Natural killer cell (primary cell): Measurements from ENCODE around the gene C16orf90. TPM values are rescaled to one million over a fixed set of nuclear protein-coding genes. Genes with fewer than 3 reads are reported as not detected.

ENCODE experiments used
- ATAC-seq, 3 donors: fragments of 150-1000 bp in 2 of 3; fragments of 200-7000 bp in 1 of 3; cut with Tn5 transposase; 1 replicate in 1 of 3; 2 replicates in 2 of 3; pipeline ENCODE4 v1.10.0; 2021; ENCODE audit warnings: mild to moderate bottlenecking in 2 of 3, moderate library complexity in 2 of 3
- DNase-seq, 2 donors: peaks; one replicate each; pipeline versions ENCODE4 v3.0.0 to v3.0.0-alpha.2; 2013 to 2021; ENCODE audit warnings: mixed read lengths in 1 of 2
- H3K27ac ChIP-seq: one replicate; pipeline ENCODE4 v1.5.1; 2013; ENCODE audit warnings: mild to moderate bottlenecking, low read length
- H3K27me3 ChIP-seq: one replicate; pipeline ENCODE4 v1.6.1; 2013; ENCODE audit warnings: low read length; ENCODE audit not compliant: control insufficient read depth, insufficient read depth
- H3K36me3 ChIP-seq: one replicate; pipeline ENCODE4 v1.6.1; 2013; ENCODE audit warnings: low read length; ENCODE audit not compliant: control insufficient read depth, insufficient read depth
- H3K4me1 ChIP-seq: one replicate; pipeline ENCODE4 v1.6.1; 2013; ENCODE audit warnings: low read length; ENCODE audit not compliant: control insufficient read depth, insufficient read depth
- H3K4me3 ChIP-seq: one replicate; pipeline ENCODE4 v1.5.1; 2013; ENCODE audit warnings: low read length
- H3K9me3 ChIP-seq: one replicate; pipeline ENCODE4 v1.6.1; 2013; ENCODE audit warnings: low read length; ENCODE audit not compliant: control insufficient read depth, insufficient read depth
- H3K27ac Mint-ChIP-seq, 2 donors: one replicate each; pipeline ENCODE4 v1.8.0; 2022; ENCODE audit warnings: mild to moderate bottlenecking in 2 of 2, mixed read lengths in 2 of 2, moderate library complexity in 1 of 2
- H3K27me3 Mint-ChIP-seq, 2 donors: one replicate each; pipeline ENCODE4 v1.8.0; 2022; ENCODE audit warnings: low read depth in 2 of 2, mixed read lengths in 2 of 2
- H3K36me3 Mint-ChIP-seq: one replicate; pipeline ENCODE4 v1.8.0; 2022; ENCODE audit warnings: mixed read lengths
- H3K4me1 Mint-ChIP-seq, 2 donors: one replicate each; pipeline ENCODE4 v1.8.0; 2022; ENCODE audit warnings: mixed read lengths in 2 of 2
- H3K4me3 Mint-ChIP-seq: one replicate; pipeline ENCODE4 v1.8.0; 2022; ENCODE audit warnings: mild to moderate bottlenecking, moderate library complexity, mixed read lengths
- H3K9me3 Mint-ChIP-seq, 2 donors: one replicate each; pipeline ENCODE4 v1.8.0; 2022; ENCODE audit warnings: mixed read lengths in 2 of 2
- WGBS: methylation state at CpG from one replicate; pipeline ENCODE4 v1.1.7; 2013; ENCODE audit warnings: missing lambda C conversion rate; ENCODE audit not compliant: insufficient coverage; 5-methylcytosine and 5-hydroxymethylcytosine counted together
- intact Hi-C: fragments of 100-400 bp; cut with micrococcal nuclease; formaldehyde crosslinking; loops from one replicate; pipeline ENCODE4 v1.14.2; 2022
- total RNA-seq, 4 donors: library from RNA; stranded (reverse); fragments of 120-200 nt in 1 of 4; gene quantifications; one replicate each; pipeline versions ENCODE4 v1.2.3 to v1.2.4, GENCODE V29; 2013 to 2022
- TF ChIP-seq, protein P1 (sequence below): fragments of 200-600 bp; IDR thresholded peaks from one replicate; pipeline ENCODE4 v1.8.0; 2022; ENCODE audit warnings: antibody characterized with exemption

C16orf90 gene
- total RNA-seq, 3 donors from 2014 or later (not counting 1 experiment from before 2014, with no cell fraction given), result not detected

DNA sequence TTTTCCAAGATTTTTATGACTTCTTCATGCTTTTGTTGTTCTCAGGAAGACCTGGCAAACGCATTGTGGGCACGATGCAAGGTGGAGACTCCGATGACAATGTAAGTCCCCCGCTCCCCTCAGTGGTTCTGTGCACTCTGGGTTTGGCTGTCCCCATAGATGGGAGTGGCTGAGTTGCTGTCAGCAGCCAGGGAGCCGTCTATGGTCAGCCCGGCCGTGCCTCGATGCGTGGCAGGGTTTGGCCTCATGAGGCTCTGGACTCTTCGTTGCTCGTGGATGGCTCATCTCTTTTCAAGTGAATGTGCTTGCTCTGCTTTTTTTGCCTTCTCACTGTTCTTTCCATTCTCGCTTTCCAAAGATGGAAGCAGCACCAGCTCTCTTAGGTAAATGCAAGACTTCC lies 37.5 kb upstream of the C16orf90 start:
- peaks cover 19 to 24% of the 10 kb centered on the region in 2 donors for H3K4me1 Mint-ChIP-seq

DNA sequence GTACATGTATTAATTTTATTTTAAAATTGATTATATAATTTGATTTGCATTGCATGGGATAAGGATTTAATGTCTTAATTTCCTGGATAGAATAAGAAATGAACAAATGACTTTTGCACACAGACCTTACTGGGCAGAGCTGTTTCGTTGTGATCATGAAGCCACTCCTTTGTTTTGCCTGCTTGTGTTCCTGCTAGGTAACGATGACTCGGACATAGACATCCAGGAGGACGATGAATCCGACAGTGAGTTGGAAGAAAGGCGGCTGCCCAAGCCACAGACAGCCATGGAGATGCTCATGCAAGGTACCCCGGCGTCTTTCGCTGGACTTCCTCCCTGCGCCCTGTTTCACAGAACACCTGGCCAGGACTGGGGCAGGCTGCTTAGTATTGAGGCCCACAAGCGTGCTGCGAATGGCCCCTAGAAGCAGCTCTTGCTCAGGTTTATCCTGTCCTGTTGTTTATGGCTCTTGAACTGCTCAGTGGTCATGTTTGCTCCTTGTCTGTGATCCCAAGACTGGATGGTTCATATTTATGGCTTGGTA lies 35.2 kb upstream of the C16orf90 start:
- Mint-ChIP-seq H3K9me3 (no peaks in the 10 kb centered on the region), H3K36me3 (no peaks in the 10 kb centered on the region), H3K27me3 (no peaks in the 10 kb centered on the region), H3K27ac (no peak overlapping the region), H3K4me3 (no peak overlapping the region), H3K4me1 (peaks cover 14 to 23% of the 10 kb centered on the region in 2 donors)
- Histone ChIP-seq H3K4me1 (no peaks in the 10 kb centered on the region), H3K36me3 (peaks cover 2% of the 10 kb centered on the region), H3K27me3 (no peaks in the 10 kb centered on the region), H3K27ac (no peak overlapping the region), H3K4me3 (no peak overlapping the region), H3K9me3 (no peaks in the 10 kb centered on the region)
- 97% methylated on average over 12 of the region's 12 CpGs for WGBS
- ATAC-seq (no peak), DNase-seq (no peak)
- intact Hi-C loops, result no loop called here
- TF ChIP-seq, protein P1, sequence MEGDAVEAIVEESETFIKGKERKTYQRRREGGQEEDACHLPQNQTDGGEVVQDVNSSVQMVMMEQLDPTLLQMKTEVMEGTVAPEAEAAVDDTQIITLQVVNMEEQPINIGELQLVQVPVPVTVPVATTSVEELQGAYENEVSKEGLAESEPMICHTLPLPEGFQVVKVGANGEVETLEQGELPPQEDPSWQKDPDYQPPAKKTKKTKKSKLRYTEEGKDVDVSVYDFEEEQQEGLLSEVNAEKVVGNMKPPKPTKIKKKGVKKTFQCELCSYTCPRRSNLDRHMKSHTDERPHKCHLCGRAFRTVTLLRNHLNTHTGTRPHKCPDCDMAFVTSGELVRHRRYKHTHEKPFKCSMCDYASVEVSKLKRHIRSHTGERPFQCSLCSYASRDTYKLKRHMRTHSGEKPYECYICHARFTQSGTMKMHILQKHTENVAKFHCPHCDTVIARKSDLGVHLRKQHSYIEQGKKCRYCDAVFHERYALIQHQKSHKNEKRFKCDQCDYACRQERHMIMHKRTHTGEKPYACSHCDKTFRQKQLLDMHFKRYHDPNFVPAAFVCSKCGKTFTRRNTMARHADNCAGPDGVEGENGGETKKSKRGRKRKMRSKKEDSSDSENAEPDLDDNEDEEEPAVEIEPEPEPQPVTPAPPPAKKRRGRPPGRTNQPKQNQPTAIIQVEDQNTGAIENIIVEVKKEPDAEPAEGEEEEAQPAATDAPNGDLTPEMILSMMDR, result no peak

More for the DNA sequence above, 37.5 kb upstream of the C16orf90 start:
- Mint-ChIP-seq H3K36me3 (no peaks in the 10 kb centered on the region), H3K27me3 (no peaks in the 10 kb centered on the region), H3K4me3 (no peak overlapping the region), H3K9me3 (no peaks in the 10 kb centered on the region), H3K27ac (no peak overlapping the region)
- Histone ChIP-seq H3K36me3 (peaks cover 2% of the 10 kb centered on the region), H3K4me1 (no peaks in the 10 kb centered on the region), H3K9me3 (no peaks in the 10 kb centered on the region), H3K27me3 (no peaks in the 10 kb centered on the region), H3K4me3 (no peak overlapping the region), H3K27ac (no peak overlapping the region)
- ATAC-seq (no peak), DNase-seq (no peak)
- intact Hi-C loops, result no loop called here
- TF ChIP-seq, protein P1, result no peak
- WGBS, result over 99% methylated on average over 12 of the region's 12 CpGs

DNA sequence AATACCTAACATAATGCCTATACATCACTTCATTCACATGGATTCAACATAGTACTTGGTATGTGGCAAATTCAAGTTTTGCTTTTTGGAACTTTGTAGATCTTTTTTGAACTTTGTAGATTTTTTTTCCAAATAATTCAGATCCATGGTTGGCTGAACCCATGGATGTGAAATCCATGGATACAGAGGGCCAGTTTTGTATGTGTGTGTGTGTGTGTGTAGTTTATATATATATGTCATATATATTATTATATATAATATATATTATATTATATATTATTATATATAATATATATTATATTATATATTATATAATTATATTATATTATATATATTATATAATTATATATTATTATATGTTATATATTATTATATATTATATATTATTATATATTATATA lies 33.9 kb upstream of the C16orf90 start:
- H3K36me3 Mint-ChIP-seq, result no peaks in the 10 kb centered on the region
- Histone ChIP-seq H3K4me3 (no peak overlapping the region), H3K36me3 (peaks cover 2% of the 10 kb centered on the region), H3K27me3 (no peaks in the 10 kb centered on the region), H3K4me1 (no peaks in the 10 kb centered on the region), H3K9me3 (no peaks in the 10 kb centered on the region), H3K27ac (no peak overlapping the region)
- H3K27me3 Mint-ChIP-seq, result no peaks in the 10 kb centered on the region
- DNase-seq (no peak), ATAC-seq (no peak)
- peaks cover 5 to 14% of the 10 kb centered on the region in 2 donors for H3K4me1 Mint-ChIP-seq
- TF ChIP-seq, protein P1, result no peak
- H3K9me3 Mint-ChIP-seq, result no peaks in the 10 kb centered on the region
- intact Hi-C loops, result loop anchor here (5.0 kb wide), 1 partner anchor 138 kb away; no protein-coding TSS in a partner anchor
- H3K4me3 Mint-ChIP-seq, result no peak overlapping the region
- H3K27ac Mint-ChIP-seq, result no peak overlapping the region

DNA sequence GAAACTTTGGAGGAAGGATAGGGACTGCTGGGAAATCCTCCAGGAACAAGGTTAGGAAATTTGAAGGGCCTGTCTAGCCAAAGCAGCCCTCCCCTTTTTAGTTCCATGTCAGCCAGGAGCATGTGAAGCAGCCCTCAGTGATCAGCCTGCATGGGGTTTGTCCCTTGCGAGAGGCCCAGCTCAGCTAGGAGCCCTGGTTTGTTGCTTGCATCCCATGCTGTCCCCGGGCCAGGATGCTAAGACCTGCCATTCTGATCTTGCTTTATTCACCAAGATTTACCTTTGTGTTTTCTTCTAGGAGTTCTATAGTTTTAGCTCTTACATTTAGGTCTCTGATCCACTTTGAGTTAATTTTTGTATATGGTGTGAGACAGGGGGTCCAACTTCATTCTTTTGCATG lies 33.1 kb upstream of the C16orf90 start:
- no peak overlapping the region for H3K4me3 Mint-ChIP-seq

More for the DNA sequence above, 33.1 kb upstream of the C16orf90 start:
- peaks cover 2% of the 10 kb centered on the region for H3K36me3 ChIP-seq
- no peak overlapping the region for H3K27ac ChIP-seq
- intact Hi-C loops, result loop anchor here (5.0 kb wide), 1 partner anchor 139 kb away; no protein-coding TSS in a partner anchor
- Mint-ChIP-seq H3K27me3 (no peaks in the 10 kb centered on the region), H3K36me3 (no peaks in the 10 kb centered on the region), H3K27ac (no peak overlapping the region), H3K9me3 (no peaks in the 10 kb centered on the region), H3K4me1 (peaks cover 5 to 10% of the 10 kb centered on the region in 2 donors)
- TF ChIP-seq, protein P1, result no peak
- ATAC-seq (no peak), DNase-seq (no peak)
- no peaks in the 10 kb centered on the region for H3K9me3 ChIP-seq
- no peaks in the 10 kb centered on the region for H3K4me1 ChIP-seq
- H3K27me3 ChIP-seq, result no peaks in the 10 kb centered on the region
- 100% methylated on average over 2 of the region's 2 CpGs for WGBS
- no peak overlapping the region for H3K4me3 ChIP-seq
